ENCODE data around the gene CACNG1.

DNA sequence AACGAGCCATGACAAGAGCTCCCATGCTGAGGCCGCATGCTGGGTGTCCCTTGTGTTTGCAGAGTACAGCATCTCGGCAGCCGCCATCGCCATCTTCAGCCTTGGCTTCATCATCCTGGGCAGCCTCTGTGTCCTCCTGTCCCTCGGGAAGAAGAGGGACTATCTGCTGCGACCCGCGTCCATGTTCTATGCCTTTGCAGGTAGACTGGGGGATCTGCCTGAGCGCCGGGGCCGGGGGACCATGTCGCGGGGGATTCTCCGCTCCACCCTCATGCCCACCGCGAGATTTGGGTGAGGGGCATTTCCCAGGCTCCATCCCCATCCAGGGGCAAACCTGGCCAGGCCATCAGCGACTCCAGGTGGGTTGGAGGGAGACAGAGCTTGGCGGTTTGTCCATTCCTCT lies 10.7 kb downstream of the CACNG1 start:
- TF ChIP-seq, protein P1, sequence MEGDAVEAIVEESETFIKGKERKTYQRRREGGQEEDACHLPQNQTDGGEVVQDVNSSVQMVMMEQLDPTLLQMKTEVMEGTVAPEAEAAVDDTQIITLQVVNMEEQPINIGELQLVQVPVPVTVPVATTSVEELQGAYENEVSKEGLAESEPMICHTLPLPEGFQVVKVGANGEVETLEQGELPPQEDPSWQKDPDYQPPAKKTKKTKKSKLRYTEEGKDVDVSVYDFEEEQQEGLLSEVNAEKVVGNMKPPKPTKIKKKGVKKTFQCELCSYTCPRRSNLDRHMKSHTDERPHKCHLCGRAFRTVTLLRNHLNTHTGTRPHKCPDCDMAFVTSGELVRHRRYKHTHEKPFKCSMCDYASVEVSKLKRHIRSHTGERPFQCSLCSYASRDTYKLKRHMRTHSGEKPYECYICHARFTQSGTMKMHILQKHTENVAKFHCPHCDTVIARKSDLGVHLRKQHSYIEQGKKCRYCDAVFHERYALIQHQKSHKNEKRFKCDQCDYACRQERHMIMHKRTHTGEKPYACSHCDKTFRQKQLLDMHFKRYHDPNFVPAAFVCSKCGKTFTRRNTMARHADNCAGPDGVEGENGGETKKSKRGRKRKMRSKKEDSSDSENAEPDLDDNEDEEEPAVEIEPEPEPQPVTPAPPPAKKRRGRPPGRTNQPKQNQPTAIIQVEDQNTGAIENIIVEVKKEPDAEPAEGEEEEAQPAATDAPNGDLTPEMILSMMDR (conservative IDR thresholded peaks at IDR 0.05; ENCODE audit: low read length) = no peak
- no peak for TF ChIP-seq EZH2phosphoT487 (IDR thresholded peaks at IDR 0.05; ENCODE audit: borderline replicate concordance, low read depth, low read length)

Measured in OCI-LY7 (cell line).